Heart left ventricle (tissue), 16 donors: ENCODE results near the gene CRNN. TPM values are rescaled to one million over a fixed set of nuclear protein-coding genes. Genes with fewer than 3 reads are reported as not detected.
A peak's percentile ranks its signal among the peaks of the same experiment; 100 is the strongest.

Experiments used
- ATAC-seq, 4 donors: fragments of 200-7000 bp; cut with Tn5 transposase; one replicate each; pipeline ENCODE4 v1.9.1; 2020 to 2022; ENCODE audit warnings: moderate library complexity in 4 of 4, mild to moderate bottlenecking in 3 of 4, moderate number of reproducible peaks in 1 of 4
- DNase-seq, 5 donors: peaks; one replicate each; pipeline ENCODE4 v3.0.0-alpha.2; 2020
- H3K27ac ChIP-seq, 12 donors: fragments of 200-600 bp; sonication (generic) in 4 of 12; one replicate each; pipeline versions ENCODE4 v1.5.0 to v1.8.0; 2016 to 2022; ENCODE audit warnings: mild to moderate bottlenecking in 2 of 12
- H3K27me3 ChIP-seq, 9 donors: fragments of 200-600 bp; sonication (generic) in 2 of 9; one replicate each; pipeline versions ENCODE4 v1.5.1 to v1.8.0; 2016 to 2022; ENCODE audit warnings: mild to moderate bottlenecking in 3 of 9
- H3K36me3 ChIP-seq, 9 donors: fragments of 200-600 bp; sonication (generic) in 2 of 9; one replicate each; pipeline versions ENCODE4 v1.5.0 to v1.8.0; 2018 to 2022; ENCODE audit warnings: mild to moderate bottlenecking in 2 of 9
- H3K4me1 ChIP-seq, 12 donors: fragments of 200-600 bp; sonication (generic) in 4 of 12; one replicate each; pipeline versions ENCODE4 v1.5.0 to v1.8.0; 2016 to 2022; ENCODE audit warnings: mild to moderate bottlenecking in 3 of 12
- H3K4me3 ChIP-seq, 12 donors: fragments of 200-600 bp; sonication (generic) in 4 of 12; one replicate each; pipeline versions ENCODE4 v1.5.0 to v1.8.0; 2017 to 2022; ENCODE audit warnings: mild to moderate bottlenecking in 9 of 12, moderate library complexity in 4 of 12
- H3K9me3 ChIP-seq, 12 donors: fragments of 200-600 bp; sonication (generic) in 4 of 12; one replicate each; pipeline versions ENCODE4 v1.5.0 to v1.8.0; 2016 to 2022; ENCODE audit warnings: mild to moderate bottlenecking in 1 of 12
- POLR2A ChIP-seq, 2 donors: fragments of 450-650 bp; IDR thresholded peaks; one replicate each; pipeline ENCODE4 v1.6.1; 2017; ENCODE audit warnings: antibody characterized with exemption in 2 of 2, mild to moderate bottlenecking in 2 of 2, moderate library complexity in 2 of 2
- WGBS, 4 donors: extraction: QIAGEN DNeasy Blood & Tissue Kit in 2 of 4; methylation state at CpG; one replicate each; pipeline versions ENCODE4 v1.1.5 to v1.1.7; 2013 to 2018; 5-methylcytosine and 5-hydroxymethylcytosine counted together
- intact Hi-C, 10 donors: fragments of 100-400 bp; cut with DNase I; formaldehyde crosslinking; loops; one replicate each; pipeline versions ENCODE4 v1.11.1 to v1.14.2; 2022
- long read RNA-seq, 3 donors: library from polyadenylated mRNA; unstranded; transcript quantifications; one replicate each; pipeline ENCODE4 v2.0.0, GENCODE V29; 2020 to 2021
- polyA plus RNA-seq, 2 donors: library from polyadenylated mRNA; stranded (reverse); fragments of 200-250 nt; gene quantifications; one replicate each; pipeline ENCODE4 v1.2.3, GENCODE V29; 2013
- total RNA-seq, 9 donors: library from RNA; depleted of rRNA in 2 of 9; stranded (reverse); fragments of >200 nt in 2 of 9; fragmentation: NEBNext Ultra II Directional in 3 of 9; extraction: Animal tissue kit (Norgen Biotek cat#: 25700) in 3 of 9; gene quantifications; one replicate each; pipeline versions ENCODE4 v1.1.0 to v1.2.4, GENCODE V29; 2016 to 2023
- TF ChIP-seq, protein P1 (sequence below), 12 donors: fragments of 200-600 bp; sonication (generic) in 4 of 12; IDR thresholded peaks; one replicate each; pipeline versions ENCODE4 v1.5.0 to v1.8.0; 2018 to 2022; ENCODE audit warnings: antibody characterized with exemption in 12 of 12, mild to moderate bottlenecking in 5 of 12
- donor health status: ischemic (EF 13 %, LVEDD 7.1; RV severe dilation, severe dysfunction).
- donor health status: healthy with polysubstance abuse.
- donor health status: DM: no; HTN: yes; CAD: no.
- donor health status: DM: no; HTN: no; CAD: no.
- donor health status: ischemic (EF 25% LVEDD 6.9; RV normal size, moderate dysfunction).
- donor health status: ischemic (EF 25% LVEDD 5.7; RV mildly dilated, moderate dysfunction).
- donor health status: healthy.
- donor health status: DM: yes; HTN: yes; CAD: no.
- donor health status: ischemic (EF 35%, LVEDD 5.7; RV mildly dilated, moderate dysfunction).
- donor health status: nonischemic (EF 11% LVEDD 7.7; RV severe dilation, severe dysfunction).
- donor health status: DM: yes; HTN: yes; CAD: no.
- donor health status: PGD.
- donor health status: ischemic (EF 29% LVEDD 5.4; RV normal size, mild dysfunction).
- donor health status: nonischemic (EF 23%, LVEDD 6.1; RV moderate dilation, normal function).

The CRNN gene
- total RNA-seq (not detected), polyA plus RNA-seq (under 1 TPM in 1 of 2 donors, not detected in 1; 0.24 TPM)
- long read RNA-seq, donor 1, result 0 reads
- long read RNA-seq, donor 2, result 0 reads
- long read RNA-seq, donor 3, result 0 reads

DNA sequence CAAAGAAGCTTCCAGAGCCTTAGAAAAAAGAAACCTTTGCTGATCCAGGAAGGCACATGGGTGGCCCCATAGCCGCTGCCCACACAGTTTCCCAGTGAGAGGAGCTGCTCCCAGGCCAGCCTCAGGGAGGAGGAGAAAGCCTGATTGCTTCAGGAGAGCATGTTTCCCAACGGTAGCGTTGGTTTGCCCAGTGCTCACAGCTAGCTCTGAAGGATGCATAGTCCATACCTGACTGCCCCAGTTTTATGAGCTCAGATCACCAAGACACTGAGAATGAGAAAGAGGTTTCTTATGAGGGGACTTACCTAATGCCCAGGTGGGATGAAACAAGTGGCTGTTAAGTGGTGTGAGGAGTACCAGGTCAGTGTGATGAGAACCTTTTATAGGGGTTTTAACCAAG, at the start of gene CRNN:
Gene CRNN, minus strand, starts transcription at position 355 of the 400 bp plus-strand sequence. CDS start 2,030 bp downstream, outside the sequence.
- Histone ChIP-seq H3K27me3 (peaks cover 0 to 5% (median 0%) of the 10 kb centered on the region in 9 donors), H3K9me3 (no peaks in the 10 kb centered on the region), H3K27ac (no peak within 1 kb of the TSS), H3K4me1 (no peaks in the 10 kb centered on the region), H3K36me3 (no peaks in the 10 kb centered on the region), H3K4me3 (no peak within 1 kb of the TSS)
- intact Hi-C loops, result loop anchor here in 1 of 10 donors (10.0 kb wide), 1 partner anchor 49 kb away; the partner anchor contains the start of gene FLG2
- TF ChIP-seq, protein P1, sequence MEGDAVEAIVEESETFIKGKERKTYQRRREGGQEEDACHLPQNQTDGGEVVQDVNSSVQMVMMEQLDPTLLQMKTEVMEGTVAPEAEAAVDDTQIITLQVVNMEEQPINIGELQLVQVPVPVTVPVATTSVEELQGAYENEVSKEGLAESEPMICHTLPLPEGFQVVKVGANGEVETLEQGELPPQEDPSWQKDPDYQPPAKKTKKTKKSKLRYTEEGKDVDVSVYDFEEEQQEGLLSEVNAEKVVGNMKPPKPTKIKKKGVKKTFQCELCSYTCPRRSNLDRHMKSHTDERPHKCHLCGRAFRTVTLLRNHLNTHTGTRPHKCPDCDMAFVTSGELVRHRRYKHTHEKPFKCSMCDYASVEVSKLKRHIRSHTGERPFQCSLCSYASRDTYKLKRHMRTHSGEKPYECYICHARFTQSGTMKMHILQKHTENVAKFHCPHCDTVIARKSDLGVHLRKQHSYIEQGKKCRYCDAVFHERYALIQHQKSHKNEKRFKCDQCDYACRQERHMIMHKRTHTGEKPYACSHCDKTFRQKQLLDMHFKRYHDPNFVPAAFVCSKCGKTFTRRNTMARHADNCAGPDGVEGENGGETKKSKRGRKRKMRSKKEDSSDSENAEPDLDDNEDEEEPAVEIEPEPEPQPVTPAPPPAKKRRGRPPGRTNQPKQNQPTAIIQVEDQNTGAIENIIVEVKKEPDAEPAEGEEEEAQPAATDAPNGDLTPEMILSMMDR (IDR thresholded peaks at IDR 0.05), result no peak
- TF ChIP-seq POLR2A (IDR thresholded peaks at IDR 0.05), result no peak
- DNase-seq, result no peak
- 69 to 78% (median 72%) methylated on average over 3 of the region's 3 CpGs for WGBS, 4 donors
- no peak for ATAC-seq

DNA sequence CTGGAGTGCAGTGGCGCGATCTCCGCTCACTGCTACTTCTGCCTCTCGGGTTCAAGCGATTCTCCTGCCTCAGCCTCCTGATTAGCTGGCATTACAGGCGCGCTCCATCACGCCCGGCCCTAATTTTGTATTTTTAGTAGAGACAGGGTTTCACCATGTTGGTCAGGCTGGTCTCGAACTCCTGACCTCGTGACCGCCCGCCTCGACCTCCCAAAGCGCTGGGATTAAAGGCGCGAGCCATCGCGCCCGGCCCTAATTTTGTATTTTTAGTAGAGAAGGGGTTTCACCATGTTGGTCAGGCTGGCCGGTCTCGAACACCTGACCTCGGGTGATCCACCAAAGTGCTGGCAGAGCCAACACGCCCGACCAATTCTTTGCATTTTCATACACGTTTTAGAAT, 48.6 kb upstream of the CRNN start:
- Histone ChIP-seq H3K4me3 (no peak overlapping the region), H3K27ac (no peak overlapping the region), H3K4me1 (peaks cover 0 to 13% (median 2%) of the 10 kb centered on the region in 12 donors), H3K9me3 (peaks cover 0 to 23% (median 0%) of the 10 kb centered on the region in 12 donors), H3K36me3 (no peaks in the 10 kb centered on the region), H3K27me3 (peaks cover 0 to 3% (median 0%) of the 10 kb centered on the region in 9 donors)
- TF ChIP-seq, protein P1 (IDR thresholded peaks at IDR 0.05), result no peak
- TF ChIP-seq POLR2A (IDR thresholded peaks at IDR 0.05), result no peak
- ATAC-seq (no peak), DNase-seq (no peak)
- intact Hi-C loops, result loop anchor here in 1 of 10 donors (5.0 kb wide), 1 partner anchor 320 kb away; no protein-coding TSS in a partner anchor
- WGBS, 4 donors, result 91 to 95% (median 93%) methylated on average over 26 of the region's 26 CpGs

DNA sequence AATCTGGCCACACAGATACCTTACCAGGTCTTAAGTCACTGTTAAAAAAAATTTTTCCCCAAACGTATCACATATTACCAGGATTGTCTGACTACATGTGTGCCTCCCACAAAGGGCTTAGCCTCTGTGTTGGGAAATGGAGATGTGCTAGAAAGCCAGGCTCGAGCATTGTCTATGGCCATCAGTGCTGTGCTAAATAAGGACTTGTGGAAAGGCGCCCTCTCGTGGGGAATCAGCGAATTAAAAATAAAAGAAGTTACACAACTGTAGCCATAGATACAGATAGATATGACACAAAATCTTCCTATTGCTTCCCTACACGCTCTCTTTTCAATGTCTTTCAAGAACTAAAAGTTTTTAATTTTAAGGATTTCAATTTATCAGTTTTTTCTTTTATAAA, 47.5 kb upstream of the CRNN start:
- peaks cover 0 to 17% (median 0%) of the 10 kb centered on the region in 12 donors for H3K9me3 ChIP-seq
- intact Hi-C loops, result loop anchor here in 2 of 10 donors (2.0 to 5.0 kb wide), 2 partner anchors 273 to 319 kb away; no protein-coding TSS in a partner anchor
- H3K27me3 ChIP-seq, result peaks cover 0 to 7% (median 0%) of the 10 kb centered on the region in 9 donors
- TF ChIP-seq POLR2A (IDR thresholded peaks at IDR 0.05), result no peak
- TF ChIP-seq, protein P1 (IDR thresholded peaks at IDR 0.05), result peak; percentile 49 to 70 (median 60)
- H3K4me3 ChIP-seq, result no peak overlapping the region
- no peak overlapping the region for H3K27ac ChIP-seq
- WGBS, 4 donors, result 6 to 13% (median 9%) methylated on average over 6 of the region's 6 CpGs
- peaks cover 0 to 13% (median 2%) of the 10 kb centered on the region in 12 donors for H3K4me1 ChIP-seq
- ATAC-seq (peak in 3 of 4 donors; percentile 52 to 72 (median 68)), DNase-seq (peak in 4 of 5 donors; percentile 28 to 36 (median 34))
- H3K36me3 ChIP-seq, result no peaks in the 10 kb centered on the region

DNA sequence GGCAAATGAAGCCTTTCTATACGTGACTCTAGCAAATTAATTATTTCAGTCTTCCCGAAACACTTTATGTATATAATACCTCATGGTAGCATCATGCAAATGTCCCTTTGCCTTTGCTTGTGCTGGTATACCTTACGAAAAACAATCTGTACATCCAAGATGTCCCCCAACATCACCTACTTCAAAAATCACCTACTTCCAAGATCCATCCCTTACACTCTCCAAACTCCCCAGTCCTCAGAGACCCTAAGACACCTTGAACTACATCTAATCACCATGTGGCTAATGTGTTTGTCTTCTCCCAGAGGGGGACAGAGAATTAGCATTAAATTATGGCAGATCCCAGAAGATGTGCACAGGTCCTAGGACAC, 46.5 kb upstream of the CRNN start:
- H3K9me3 ChIP-seq, result peaks cover 0 to 7% (median 0%) of the 10 kb centered on the region in 12 donors
- ATAC-seq (no peak), DNase-seq (no peak)
- TF ChIP-seq POLR2A (IDR thresholded peaks at IDR 0.05), result no peak
- TF ChIP-seq, protein P1 (IDR thresholded peaks at IDR 0.05), result no peak
- H3K4me1 ChIP-seq, result peaks cover 0 to 13% (median 2%) of the 10 kb centered on the region in 12 donors
- no peaks in the 10 kb centered on the region for H3K36me3 ChIP-seq
- 39 to 47% (median 42%) methylated on average over 3 of the region's 3 CpGs for WGBS, 4 donors
- intact Hi-C loops, result loop anchor here in 2 of 10 donors (2.0 to 5.0 kb wide), 2 partner anchors 272 to 318 kb away; no protein-coding TSS in a partner anchor
- H3K4me3 ChIP-seq, result no peak overlapping the region
- H3K27me3 ChIP-seq, result peaks cover 0 to 7% (median 0%) of the 10 kb centered on the region in 9 donors
- peak overlapping the region in 1 of 12 donors; percentile 60 for H3K27ac ChIP-seq
